HG03558 (cell line): Measurements from ENCODE around the gene GNB5.
"Not testable (repeated sequence)": the region's sequence is repeated elsewhere in the genome, so short reads cannot be mapped to it uniquely, and the experiment has no call there.

ENCODE experiments used
- ATAC-seq: cut with Tn5 transposase; IDR thresholded peaks from one replicate; pipeline ENCODE4 v1.9.1; 2021; ENCODE audit warnings: moderate number of reproducible peaks; ENCODE audit not compliant: unreplicated experiment; ENCODE audit errors: extremely low read depth

GNB5 gene

DNA sequence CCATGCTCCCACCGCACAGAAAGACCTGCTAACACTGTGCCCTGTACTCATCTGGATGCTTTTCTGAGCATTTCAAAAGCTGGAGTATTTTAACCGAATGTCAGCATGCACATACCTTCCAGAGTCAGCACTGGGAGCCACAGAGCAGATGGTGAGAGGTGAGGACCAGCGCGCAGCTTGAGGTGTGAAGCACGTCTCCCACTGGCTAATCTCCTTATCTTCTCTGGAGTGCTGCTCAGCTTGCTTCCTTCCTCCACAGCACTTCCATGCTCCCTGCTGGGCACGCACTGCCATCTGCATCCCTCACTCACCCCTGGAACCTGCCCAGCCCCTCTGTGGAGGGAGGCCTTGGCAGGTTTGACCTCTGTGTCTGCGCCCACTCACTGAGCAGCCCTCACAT, at the start of gene GNB5:
Gene GNB5 (minus strand): TSS at position 186 of the 400 bp plus-strand sequence. CDS start 6,716 bp downstream, outside the sequence.
- no peak for ATAC-seq

DNA sequence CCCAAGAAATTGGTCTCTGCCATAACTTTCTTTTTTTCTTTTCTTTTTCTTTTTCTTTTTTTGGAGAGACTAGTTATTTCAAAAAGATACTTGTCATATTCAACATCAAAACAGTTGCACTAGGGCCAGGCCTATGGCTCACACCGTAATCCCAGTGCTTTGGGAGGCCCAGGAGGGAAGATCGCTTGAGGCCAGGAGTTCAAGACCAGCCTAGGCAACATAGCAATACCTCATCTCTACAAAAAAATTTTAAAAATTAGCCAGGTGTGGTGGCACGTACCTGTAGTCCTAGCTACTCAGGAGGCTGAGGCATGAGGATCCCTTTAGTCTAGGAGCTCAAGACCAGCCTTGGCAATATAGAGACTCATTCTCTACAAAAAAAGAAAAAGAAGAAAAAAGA, 49.0 kb upstream of the GNB5 start:
- no peak for ATAC-seq

DNA sequence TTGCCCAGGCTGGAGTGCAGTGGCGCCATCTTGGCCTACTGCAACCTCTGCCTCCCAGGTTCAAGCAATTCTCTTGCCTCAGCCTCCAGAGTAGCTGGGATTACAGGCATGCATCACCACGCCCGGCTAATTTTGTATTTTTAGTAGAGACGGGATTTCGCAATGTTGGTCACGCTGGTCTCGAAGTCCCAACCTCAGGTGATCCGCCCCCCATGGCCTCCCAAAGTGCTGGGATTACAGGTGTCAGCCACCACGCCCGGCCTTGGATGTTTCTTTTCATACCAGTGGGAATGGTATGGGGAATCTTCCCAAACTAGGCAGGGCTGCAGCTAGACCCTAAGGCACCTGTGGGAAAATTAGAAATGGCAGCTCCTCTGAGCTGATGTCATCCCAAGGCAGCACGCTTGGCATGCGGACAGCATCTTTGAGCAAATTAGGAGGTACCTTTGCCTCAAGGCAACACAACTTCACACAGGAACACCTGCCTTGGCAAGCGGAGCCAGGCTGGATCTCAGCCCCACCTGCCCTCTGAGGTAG, 47.9 kb upstream of the GNB5 start:
- not testable (repeated sequence) for ATAC-seq

DNA sequence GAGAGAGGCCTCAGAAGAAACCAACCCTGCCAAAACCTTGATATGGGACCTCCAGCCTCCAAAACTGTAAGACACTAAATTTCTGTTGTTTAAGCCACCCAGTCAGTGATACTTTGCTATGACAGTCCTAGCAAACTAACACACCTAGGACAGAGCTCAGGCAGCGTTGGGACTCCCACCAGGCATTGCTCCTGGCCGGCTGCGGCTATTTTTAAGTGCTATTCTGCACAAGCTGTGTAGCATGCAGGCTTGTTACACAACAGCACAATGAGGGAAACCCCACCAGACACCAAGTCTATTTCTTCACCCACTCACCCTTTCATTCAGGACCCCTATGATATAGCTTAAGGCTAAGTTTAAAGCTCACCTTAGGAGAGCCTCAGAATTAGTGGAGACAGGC, 47.0 kb upstream of the GNB5 start:
- no peak for ATAC-seq

DNA sequence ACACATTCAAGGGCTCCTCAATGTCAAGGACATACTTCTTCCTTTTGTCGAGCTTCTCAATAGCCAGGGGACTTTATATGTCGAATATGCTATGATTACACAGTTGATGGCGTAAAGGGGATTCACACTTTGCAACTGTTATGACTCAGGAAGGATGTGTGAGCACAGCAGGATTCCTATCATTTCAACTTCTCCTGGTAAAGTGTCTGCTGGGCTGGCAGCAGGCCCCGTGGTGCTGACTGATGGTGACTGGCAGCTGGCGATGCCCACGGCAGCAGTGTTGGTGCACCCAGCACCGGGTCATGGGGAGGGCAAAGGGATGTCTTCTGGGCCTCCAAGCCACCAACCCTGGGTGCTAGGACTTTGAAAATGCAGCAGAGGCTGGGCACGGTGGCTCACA, 44.8 kb upstream of the GNB5 start:
- no peak for ATAC-seq

DNA sequence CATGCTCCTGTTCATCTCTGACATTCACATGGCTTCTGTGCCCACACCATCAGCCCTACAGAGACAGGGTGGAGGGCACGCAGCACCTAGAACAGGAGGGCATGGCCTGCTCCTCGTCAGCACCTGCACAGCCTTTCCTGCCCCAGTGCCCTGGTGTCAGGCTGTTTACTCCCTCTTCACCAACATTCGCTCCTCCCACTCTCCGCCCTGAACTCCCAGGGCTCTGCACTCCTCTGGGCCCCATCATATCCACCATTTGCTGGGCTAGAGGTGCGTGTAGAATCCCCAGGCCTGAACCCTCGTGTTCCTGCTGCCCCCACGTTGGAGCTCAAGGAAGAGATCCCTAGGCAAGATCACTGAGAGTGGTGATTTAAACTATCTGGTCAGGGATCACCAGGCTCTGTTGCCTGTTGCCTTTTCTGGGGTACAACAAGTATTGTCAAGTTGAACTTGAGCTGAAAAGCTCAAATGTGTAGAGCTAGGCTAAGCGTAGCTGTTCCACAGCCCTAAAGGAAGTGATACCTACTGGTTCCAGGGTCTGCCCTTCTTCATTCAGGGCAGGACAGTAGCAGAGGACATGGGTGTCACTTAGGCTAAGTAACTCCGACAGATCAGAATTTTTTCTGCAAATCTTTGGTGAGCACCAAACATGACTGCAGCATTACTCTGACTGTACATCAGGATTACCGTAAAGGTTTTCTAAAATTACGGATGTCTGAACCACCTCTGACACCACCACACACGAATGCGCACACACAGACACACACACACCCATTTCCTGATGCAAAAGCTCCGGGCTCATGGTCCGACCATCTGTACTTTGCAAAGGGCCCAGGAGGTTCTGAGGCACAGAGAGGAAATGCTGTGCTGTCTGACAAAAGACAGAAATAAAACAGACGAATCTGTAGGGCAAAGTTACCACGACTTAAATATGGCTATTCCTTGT, 43.7 kb upstream of the GNB5 start:
- ATAC-seq, result no peak

DNA sequence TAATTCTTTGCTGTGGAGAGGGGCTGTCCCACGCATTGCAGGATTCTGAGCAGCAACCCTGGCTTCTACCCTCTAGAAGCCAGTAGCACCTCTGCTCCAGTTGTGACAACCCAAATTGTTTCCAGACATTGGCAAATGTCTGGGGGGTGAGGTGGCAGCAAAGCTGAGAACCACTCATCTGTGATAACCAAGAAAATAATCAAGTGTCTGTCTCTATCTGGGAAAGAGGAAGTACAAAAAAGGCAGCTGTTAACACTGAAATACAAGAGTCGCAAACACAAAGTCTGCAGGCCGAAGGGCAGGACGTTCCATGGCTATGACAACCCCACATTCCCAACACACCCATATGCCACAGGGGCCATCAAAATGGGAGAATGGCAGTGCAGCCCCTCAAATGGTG, 42.2 kb upstream of the GNB5 start:
- peak; percentile 33 for ATAC-seq

DNA sequence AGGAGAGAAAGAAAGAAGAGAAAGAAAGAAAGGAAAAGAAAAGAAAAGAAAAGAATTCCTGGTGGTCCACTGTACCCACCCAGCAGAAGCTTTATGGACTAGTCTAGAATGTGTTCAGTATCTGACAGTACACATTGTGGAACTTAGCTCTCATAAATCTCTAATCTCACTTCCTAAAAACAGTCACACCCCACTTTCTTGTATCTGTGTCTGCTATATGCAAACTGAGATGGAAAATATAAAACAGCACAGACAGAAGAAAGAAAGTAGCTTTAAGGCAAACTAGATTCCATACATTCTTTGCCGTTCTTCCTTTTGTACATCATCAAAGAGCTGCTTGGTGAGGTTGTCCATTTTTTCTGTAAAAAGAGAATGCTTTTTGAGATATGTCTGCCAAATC, 41.1 kb upstream of the GNB5 start:
- ATAC-seq, result peak; percentile 58

DNA sequence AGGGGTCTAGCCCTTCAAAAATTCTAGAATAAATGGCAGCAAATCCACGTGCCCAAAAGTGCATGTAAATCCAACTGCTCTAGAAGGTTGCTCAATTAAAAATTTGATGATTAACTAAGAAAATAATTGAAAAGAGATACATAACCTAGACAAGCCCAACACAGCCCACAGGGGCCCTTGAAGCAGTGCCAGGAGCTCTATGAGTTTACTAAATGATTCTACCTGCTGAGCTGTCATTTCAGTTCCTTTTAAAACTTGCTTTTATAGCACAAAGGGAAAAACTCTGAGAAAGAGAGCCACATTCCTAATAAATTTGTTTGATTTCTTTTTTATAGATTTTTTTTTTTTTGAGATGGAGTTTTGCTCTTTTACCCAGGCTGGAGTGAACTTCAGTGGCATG, 38.9 kb upstream of the GNB5 start:
- no peak for ATAC-seq

DNA sequence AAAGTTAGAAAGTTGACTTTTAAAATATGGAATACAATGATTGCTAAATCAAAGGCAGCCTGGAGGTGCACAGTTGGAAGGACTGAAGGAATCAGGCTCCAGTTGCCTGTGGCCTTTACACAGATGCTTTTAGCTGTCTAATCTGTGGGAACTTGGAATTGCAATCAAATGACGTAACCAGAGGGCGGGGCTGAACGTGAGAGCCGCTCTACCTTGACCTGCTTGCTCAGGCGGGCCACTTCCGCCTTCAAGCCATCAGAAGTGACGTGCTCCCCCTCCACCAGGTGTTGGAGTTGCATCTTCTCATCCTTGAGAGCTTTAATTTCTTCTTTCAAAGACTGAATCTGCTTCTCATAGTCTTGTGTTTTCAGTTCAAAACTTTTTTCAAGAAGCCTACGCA, 37.7 kb upstream of the GNB5 start:
- no peak for ATAC-seq

DNA sequence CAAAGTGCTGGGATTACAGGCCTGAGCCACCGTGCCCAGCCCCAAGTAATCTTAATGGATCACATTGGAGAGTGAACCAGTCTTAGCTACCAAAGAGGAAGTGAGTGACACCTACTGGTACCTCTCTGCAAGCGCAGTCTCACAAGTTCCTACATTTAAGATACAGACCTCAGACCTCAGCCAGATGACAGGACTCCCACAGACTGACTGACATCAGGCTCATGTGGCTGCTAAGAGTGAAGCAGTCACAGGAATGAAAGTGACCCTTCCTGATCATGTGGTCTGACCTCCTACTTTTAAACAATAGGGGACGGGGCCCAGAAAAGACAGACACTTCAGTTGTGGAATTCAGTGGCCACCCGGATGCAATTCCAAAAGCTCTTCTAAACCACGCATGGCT, 36.3 kb upstream of the GNB5 start:
- ATAC-seq, result peak; percentile 46

DNA sequence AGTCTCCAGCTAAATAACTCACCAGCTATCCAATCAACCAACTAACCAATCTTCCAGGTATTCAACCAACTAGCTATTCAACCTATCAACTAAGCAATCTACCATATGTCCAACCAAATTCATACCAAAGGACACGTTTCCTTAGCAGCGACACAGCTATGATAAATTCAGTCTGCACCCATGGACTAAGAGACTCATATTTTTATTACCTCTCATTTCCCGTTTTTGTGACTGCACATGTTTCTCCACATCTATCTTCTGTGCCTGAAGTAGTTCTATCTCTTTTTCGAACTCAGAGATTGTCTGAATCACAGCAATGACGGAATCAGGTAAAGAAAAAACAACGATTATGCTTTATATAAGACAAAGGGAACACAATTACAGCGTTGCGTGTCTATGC, 34.0 kb upstream of the GNB5 start:
- ATAC-seq, result no peak

DNA sequence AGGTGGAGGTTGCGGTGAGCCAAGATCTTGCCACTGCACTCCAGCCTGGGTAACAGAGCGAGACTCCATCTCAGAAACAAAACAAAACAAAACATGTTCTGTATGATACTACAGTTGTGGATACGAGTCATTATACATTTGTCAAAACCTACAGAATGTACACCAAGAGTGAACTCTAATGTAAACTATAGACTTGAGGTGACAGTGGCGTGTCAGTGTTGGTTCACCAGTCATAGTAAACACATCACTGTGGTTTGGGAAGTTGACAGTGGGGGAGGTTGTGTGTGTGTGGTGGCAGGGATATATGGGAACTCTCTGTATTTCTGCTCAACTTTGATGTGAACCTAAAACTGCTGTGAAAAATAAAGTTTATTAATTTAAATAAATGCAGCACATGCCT, 33.0 kb upstream of the GNB5 start:
- ATAC-seq, result no peak

DNA sequence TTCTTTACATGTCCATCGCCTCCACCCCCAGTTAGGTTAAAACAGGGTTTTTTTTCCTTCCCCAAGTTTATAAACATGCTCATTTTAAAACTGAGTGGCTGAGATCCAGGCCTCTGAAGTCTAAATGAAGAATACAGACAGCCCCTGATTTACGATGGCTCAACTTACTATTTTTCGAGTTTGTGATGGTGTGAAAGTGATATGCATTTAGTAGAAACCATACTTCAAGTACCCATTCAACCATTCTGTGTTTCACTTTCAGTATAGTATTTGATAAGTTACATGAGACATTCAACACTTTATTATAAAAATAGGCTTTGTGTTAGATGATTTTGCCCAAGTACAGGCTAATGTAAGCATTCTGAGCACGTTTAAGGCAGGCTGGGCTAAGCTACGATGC, 30.5 kb upstream of the GNB5 start:
- no peak for ATAC-seq

DNA sequence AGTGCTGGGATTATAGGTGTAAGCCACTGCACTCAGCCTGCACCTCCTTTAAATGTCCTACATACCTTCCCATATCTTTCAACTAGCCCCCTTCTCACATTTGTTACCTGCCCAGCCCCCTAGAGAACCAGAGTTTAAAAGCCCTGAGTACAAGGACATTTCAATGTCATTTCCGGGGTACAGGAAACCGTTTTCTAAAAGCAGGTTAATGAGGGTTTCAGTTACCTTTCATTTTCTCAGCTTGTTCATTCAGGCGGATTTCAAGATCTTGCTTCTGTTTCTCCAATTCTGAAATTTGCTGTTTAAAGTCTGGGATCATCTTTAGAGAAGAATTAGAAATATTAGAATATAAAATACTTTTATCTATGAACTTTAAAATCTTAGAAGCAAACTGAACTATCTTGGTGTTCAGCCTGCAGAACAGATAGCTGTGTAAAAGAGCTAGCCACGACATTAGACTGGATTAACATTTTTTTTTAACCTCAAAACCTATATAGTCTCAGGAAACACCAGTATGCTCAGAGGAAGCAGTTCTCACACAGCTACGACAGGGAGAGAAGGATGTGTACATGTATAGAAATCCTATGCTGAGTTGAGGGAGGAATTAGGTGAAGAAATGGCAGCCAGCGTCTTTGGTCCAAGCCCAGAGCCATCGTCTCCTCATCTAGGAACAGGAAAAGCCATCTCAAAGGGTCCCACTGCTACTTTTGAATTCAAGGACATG, 29.9 kb upstream of the GNB5 start:
- no peak for ATAC-seq

DNA sequence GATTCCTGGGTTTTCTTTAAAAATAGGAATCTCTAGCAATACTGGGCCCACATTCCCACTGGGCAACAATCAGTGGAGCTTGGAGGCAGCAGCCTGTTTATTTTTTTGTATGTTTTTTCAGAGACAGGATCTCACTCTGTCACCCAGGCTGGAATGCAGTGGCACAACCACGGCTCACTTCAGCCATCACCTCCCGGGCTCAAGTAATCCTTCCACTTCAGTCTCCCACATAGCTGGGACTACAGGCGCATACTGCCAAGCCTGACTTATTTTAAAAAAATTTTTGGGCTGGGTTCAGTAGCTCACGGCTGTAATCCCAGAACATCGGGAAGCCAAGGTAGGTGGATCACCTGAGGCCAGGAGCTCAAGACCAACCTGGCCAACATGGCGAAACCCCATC, 29.1 kb upstream of the GNB5 start:
- ATAC-seq, result no peak

DNA sequence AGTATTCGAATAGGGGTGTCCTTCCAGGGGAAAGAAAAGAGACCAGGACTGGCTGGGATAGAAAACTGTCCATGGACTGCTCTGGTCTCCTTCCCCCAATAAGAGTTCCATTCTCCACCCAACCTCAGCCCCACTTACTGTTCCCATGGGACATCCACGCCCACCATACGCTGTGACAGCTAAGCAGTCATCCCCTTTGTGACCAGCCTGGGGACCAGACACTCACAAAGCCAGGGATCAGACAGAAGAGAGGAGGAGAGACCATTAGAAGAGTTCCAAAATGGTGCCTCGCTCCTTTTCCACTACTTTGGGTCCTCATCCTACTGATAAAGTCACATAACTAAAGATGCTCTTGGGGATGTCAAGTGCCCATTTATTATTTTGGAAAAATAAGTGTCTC, 27.6 kb upstream of the GNB5 start:
- ATAC-seq, result no peak

DNA sequence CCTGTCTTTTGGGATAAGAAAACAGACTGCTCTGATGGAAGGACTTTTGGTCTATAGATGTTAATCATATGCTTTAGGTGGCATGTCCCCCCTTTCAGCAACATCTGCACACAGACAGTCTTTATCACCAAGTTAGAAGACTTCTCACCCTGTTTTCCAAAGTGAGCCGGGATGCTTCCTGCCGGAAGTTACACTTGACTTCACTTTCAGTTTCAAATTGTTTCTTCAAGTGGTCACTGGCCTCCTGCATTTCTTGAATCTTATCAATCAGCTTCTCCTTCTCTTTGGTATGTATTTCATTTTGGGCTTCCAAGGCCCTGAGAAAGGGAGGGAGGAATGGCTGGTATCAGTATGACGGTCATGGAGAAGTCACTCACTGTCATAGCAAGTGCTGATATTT, 27.2 kb upstream of the GNB5 start:
- ATAC-seq, result no peak

DNA sequence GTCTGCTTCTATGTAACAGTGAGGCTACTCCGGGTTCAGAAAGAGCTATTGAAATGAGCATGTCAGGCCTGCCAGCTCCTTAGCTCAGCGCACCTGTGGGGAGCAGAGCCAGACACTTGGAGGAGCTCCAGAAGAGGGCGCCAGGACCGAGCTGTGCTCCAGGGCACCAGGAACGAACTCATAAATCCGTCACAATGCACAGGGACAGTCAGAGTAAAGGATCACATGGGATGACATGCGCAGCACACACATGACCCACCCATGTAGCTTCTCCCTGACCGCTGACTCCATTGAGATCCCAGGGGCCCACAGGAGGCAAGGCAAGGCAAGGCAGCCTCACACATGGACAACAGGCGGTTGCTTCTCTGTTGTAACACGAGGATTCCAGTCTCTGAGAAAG, 26.0 kb upstream of the GNB5 start:
- no peak for ATAC-seq

DNA sequence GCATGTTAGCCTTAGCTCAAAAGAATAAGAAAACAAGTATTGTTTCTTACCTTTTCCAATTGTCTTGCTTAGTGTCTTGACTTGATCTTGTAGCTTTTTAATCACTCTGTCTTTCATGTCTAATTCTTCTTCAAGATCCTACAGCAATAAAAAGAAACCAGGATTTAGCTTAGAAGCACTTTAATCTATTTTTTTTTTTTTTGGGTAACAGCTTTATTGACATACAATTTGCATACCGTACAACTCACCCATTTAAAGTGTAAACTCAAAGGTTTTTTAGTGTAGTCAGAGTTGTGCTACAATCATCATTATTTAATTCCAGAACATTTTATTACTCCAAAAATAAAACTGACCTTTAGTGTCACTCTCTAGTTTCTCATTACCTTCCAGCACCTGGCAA, 23.4 kb upstream of the GNB5 start:
- ATAC-seq, result no peak

DNA sequence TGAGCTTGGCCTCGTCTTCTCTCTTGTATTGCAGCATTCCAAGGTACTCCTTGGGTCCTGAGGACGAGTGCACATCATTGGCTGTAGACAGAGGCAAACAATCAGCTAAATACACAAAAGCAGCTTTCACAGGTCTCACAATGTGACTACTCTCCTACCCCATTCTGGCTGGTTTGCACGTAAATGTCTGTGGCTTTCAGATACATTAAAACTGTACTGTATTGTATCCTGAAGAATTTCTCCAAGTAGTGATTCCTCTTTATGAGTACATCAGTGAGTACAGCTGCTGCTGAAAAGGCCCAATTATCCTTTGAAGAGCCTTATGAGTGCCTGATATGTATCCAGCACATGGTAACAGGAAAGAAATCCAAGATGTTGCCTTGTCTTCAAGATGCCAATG, 22.0 kb upstream of the GNB5 start:
- ATAC-seq, result no peak
